NCI-H524 treated with DMSO at 0.1 percent for 48 hours (cell line): ENCODE measurements around the gene DCP1A.
"Not testable (repeated sequence)": the region's sequence is repeated elsewhere in the genome, so short reads cannot be mapped to it uniquely, and the experiment has no call there.

Experiments
- DNase-seq: peaks from one replicate; lab custom pipeline; 2025; lab: John Stamatoyannopoulos, UW

Gene DCP1A

DNA sequence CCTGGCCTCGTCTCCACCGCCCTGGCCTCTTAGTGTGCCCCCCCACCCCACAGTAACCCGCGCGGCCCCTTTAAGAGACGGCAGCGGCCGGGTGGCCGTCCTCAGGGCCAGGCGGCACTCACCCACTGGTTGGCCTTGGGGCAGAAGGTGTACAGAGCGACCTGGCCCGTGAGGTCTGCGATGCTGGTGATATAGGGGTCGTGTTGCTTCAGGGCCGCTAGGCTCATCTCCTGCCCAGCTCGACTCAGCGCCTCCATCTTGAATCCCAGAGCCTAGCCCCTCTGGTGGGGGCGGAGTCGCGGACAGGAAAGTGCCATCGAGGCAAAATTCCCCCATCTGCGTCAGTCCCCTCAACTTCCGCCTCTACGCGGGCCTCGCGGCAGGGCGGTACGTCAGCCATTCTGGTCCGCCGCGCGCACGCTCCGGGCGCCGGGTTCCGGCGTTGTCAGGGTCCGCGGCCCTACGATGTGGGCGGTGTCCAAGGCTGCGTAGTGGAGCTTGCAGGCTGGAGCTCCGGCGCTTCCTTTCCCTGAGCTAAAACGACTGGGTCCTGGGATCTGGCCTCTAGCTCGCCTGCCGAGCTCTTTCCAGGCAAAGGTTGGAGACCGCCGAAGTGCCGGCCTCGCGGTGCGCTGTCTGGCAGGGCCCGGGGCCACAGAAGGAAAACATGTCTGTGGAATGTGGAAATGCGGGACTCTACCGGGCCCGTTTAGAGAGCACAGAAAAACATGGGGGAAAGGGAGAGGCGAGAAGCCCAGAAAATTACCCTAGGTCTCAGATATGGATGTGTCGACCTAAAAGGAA is at the start of gene DCP1A:
Gene DCP1A, minus strand, starts transcription at position 283 of the 804 bp plus-strand sequence. Its CDS starts 26 bp downstream, at position 257.
- peak; percentile 59 for DNase-seq

DNA sequence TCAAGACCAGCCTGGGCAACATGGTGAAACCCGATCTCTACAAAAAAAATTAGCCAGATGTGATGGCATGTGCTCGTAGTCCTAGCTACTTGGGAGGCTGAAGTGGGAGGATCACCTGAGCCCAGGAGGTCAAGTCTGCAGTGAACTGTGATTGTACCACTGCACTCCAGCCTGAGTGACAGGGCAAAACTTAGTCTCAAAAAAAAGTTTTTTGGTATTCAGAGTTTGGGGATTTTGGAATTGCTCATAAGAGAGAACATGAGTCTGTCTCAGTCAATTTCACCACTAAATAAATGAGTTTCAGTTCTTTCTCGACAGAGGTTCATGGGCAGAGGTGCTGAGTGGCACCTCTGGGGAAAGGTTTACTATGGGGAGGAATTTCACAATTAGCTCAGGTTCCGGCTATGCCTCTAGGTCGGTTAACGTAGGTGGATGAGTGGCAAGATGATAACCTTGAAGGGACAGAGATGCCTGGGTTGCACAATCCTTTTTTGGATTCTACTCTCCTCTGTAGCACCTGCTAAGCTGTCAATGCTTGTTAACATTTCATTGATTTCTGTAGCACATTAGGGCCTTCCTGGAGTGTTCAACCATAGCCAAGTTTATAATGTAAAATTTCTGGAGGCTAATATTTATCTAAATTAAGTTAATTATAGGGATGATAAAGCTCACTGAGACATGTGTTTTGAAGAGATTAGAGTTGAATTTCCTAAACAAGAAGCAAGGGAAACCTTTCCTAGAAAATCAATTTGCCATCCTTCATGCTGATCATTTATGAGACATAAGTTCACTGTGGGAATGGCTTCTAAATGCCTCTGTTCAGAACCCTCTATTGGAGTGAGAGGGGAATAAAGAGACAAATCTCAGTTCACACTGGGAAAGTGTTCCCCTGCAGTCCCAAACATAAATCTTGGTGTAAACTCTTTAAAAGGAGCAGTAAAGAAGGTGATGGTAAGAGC is 37.4 kb upstream of the DCP1A start:
- no peak for DNase-seq

DNA sequence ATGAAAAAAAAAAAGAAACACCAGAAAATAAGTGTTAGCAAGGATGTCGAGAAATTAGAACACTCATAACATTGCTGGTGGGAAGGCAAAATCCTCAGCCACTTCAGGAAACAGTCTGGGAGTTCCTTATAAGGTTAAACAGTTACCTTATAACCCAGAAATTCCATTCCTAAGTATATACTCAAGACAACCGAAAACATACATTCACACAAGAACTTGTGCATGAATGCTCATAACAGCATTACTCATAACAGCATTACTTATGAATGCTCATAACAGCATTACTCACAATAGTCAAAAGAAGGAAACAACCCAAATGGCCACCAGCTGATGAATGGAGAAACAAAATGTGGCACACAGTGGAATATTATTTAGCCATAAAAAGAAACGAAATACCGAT is 34.8 kb upstream of the DCP1A start:
- no peak for DNase-seq

DNA sequence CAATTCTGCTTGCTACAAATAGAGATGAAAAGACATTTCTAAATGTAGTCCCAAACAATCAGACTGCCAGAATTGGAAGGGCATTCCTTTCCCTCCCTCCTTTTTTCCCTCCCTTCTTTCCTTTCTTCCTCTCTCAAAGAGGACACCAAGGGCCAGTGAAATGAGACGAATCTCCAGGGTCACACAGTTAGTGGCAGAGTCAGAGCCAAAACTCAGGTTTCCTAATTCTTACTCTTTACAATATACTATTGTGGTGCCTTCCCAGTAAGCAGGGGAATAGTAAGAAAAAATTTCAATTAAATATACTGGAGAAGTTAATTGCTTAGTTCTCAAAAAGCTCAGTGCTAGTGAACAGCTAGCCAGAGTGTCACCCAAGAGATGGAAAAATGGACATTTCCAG is 33.0 kb upstream of the DCP1A start:
- no peak for DNase-seq

DNA sequence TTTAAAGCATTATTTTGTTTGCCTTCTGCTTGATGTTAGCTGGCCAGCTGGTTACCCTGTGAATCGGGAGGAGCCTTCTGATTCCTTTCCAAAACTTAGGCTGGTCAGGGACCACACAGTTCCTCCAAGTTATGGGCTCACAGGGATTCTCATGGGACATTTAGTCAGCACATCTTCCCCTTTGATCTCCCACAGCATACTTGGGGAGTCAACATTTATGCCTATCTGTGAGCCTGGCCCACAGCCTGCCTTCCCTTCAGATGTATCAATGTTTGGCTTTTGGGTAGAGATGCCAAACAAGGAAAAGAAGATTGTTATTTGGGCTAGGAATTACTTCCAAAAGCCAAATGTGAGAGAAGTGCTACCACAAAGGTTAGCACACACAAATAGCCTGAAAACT is 32.6 kb upstream of the DCP1A start:
- DNase-seq, result no peak

DNA sequence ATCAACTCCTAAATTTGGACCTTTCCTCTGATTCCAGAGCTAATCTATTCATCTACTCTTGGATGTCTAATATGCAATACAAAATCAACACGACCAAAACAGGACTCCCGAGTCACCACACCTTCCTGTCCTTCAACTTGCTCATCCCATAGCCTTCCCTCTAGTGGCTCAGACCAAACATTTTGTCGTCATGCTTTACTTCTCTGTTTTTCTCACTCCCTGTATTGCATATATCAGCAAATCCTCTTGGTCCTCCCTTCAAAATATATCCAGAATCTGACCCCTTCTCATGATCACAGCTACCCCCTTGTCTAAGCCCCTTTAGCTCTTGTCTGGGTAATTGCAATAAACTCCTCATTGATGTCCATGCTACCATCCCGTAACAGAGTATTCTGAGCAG is 30.5 kb upstream of the DCP1A start:
- DNase-seq, result no peak

DNA sequence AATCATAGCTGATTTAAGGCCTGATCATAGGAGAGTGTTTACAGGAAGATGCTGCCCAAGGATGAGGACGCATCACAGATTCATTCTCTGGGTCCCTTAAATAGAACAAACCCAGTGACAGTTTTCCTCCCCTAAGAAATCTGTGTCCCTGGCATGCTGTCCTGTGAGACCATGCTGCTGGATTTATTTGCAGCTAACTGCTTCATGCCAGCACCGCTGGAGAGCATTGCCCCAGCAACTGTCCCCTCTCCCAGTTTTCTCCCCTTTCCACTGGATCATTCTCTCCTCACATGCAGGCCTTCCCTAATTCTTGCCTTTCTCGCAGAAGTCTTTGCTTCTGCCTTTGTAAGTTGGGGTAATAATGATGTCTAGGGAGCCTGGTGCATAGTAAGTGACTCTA is 29.3 kb upstream of the DCP1A start:
- DNase-seq, result no peak

DNA sequence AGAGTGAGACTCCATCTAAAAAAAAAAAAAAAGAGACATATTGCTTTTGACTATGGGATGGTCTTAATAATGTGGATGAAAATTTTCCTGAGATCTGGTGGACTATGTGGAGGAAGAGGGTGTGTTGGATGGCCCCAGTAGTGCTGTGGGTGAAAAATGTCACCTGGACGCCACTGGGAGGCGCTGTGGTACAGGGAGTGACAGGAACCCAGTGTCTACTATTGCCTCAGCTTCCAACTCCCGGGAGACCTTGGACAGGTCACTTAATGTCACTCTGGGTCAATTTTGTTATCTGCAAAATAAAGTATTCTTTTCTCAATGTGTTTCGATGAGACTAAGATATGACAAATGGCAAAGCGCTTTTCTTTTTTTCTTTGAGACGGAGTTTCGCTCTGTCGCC is 27.7 kb upstream of the DCP1A start:
- DNase-seq, result no peak

DNA sequence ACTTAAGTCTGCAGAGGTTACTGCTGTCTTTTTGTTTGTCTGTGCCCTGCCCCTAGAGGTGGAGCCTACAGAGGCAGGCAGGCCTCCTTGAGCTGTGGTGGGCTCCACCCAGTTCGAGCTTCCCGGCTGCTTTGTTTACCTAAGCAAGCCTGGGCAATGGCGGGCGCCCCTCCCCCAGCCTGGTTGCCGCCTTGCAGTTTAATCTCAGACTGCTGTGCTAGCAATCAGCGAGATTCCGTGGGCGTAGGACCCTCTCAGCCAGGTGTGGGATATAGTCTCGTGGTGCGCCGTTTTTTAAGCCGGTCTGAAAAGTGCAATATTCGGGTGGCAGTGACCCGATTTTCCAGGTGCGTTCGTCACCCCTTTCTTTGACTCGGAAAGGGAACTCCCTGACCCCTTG is 23.4 kb upstream of the DCP1A start:
- not testable (repeated sequence) for DNase-seq

DNA sequence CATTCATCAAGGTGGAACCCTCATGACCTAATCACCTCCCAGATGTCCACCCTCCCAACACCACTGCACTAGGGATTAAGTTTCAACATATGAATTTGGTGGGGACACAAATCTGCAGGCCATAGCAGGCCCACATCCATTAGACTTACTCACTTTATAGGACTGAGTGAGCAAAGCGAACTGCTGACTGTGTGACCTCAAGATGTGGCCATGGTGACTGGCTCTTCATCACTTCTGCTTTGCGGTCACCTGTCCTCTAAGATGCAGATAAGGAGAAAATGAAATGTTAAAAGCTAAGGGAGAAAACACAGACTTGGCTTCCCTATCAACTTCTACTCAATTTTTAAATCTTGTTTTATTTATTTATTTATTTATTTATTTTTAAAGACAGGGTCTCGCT is 14.5 kb upstream of the DCP1A start:
- DNase-seq, result no peak

DNA sequence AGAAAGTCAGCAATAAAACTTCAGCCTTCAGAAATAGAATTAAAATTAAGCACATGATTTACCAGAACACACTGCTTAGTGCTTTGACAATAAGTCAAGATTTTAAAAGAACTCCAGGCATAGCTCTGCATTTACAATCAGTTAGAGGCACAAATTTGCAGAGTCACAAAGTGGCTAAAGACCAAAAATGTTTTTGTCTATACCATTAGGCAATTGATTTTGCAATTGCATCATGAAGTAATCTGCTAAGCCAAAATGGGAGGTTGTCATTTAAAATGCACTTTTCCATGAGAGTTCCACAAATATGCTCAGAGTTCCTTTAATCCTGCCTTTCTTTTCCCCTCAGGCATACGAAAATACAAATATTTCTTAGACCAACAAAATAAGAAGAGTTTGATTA is 10.1 kb upstream of the DCP1A start:
- no peak for DNase-seq

DNA sequence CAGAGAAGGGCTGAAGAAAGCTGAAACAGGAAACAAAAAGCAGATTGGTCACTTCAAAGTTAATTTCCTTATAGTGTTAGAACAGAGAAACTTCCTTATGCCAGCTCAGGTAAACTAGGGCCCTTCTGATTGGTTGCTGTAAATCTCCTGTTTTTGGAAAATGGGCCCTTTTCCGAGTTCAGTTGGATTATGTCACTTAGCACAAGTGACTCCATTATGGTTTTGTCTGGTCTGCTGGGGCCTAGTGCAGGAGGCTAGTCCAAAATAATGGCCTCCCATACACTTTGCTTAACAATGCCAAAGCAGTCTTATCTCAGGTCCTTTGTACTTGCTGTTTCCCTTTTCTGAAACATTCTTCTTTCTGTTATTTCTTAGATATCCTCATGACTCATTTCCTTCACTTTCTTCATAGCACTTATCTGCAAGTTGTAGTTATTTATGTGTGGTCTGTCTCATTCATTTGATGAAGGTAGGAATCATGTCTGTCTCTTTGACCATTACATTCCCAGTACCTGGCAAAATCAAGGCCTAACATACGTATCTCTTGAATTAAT is 7.7 kb upstream of the DCP1A start:
- no peak for DNase-seq

DNA sequence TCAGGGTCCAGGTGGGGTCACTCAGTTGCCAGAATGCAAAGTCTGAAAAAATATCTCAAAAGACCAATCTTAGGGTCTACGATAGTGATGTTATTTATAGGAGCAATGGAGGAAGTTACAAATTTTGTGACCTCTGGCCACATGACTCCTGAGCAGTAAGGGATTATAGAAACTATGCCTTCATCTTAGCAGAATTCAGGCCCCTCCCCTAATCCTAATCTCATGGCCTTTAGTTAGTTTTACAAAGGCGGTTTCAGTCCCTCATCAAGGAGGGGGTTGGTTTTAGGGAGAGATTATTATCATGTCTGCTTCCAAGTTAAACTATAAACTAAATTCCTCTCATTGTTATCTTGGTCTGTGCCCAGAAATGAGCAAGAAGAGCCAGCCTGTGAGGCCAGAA is 5.9 kb upstream of the DCP1A start:
- DNase-seq, result no peak

DNA sequence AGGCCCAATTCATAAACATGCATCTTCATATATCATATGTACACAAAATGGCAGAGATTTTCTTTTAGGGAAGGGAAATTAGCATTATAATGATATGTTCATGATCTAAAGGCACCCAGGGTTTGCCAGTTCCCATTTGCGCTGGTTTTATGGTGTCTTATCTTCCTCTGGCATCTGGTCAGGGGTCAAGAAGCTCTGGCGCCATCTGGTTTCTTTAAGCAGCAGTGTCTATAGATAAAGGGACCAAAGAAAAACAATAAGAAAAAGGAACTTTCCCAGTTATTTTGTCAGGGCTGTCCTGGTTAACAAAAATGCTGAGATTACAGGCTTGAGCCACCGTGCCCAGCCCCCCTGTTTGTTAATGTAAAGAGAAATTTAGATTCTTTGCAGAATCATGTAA is 3.3 kb upstream of the DCP1A start:
- DNase-seq, result peak; percentile 32

DNA sequence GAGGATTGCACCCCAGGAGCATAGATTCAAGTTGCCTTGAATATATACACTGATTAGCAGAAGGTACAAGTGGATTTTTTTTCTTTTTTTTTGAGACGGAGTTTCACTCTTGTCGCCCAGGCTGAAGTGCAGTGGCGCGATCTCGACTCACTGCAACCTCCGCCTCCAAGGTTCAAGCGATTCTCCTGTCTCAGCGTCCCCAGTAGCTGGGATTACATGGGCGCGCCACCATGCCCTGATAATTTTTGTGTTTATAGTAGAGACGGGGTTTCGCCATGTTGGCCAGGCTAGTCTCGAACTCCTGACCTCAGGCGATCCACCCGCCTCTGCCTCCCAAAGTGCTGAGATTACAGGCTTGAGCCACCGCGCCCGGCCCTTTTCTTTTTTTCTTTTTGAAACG is 775 bp upstream of the DCP1A start:
- DNase-seq, result not testable (repeated sequence)

DNA sequence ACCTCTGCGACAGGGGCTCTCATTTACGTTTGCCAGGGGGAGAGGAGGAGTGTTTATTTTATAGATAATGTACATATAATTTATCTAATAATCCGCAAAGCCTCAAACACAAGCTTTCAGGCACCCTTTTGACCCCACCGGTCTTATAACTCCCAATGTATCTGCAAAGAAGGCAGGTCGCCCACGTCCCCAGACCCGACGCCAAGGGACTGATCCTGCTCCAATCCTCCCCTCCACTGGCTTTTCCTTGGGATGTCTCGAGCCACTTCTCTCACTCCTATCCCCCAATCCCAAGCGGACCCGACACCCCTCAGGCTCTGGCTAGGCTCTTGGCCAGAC is 452 bp downstream of the DCP1A start:
- DNase-seq, result no peak

DNA sequence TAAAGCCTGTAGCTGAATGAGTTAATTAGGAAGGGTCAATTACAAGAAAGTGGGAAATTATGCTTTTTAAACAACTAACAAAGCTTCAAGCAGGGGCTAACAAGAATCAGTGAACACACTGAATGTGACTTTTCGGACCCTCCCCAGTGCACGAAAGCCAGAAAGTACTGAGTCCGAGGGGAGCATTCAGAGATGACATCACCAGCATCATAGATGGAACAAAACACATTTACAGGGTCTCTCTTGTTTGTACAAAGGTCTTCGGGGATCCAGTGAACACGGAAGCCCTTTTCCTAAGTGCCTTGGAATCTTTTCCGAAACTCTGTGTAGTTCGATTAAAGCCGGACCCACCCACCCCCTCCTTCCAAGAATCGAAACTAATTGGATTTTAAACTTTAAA is 829 bp downstream of the DCP1A start:
- no peak for DNase-seq

DNA sequence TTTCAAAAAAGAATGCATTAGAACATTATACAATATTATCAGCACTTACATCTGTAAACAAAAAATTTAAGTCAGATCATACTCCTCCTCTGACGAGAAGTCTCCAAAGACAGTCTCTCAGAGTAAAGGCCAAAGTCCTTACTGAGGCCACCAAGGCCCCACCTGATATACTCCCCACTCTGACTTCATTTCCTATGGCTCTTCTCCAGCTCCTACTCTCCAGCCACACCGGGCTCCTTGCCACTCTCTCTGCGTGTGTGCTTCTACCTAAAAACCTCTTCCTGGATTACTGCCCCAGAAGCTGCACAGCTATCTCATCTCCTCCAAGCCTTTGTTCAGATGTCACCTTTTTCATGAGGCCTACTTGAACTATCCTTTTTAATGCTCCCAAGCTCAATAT is 5.0 kb downstream of the DCP1A start:
- DNase-seq, result no peak

DNA sequence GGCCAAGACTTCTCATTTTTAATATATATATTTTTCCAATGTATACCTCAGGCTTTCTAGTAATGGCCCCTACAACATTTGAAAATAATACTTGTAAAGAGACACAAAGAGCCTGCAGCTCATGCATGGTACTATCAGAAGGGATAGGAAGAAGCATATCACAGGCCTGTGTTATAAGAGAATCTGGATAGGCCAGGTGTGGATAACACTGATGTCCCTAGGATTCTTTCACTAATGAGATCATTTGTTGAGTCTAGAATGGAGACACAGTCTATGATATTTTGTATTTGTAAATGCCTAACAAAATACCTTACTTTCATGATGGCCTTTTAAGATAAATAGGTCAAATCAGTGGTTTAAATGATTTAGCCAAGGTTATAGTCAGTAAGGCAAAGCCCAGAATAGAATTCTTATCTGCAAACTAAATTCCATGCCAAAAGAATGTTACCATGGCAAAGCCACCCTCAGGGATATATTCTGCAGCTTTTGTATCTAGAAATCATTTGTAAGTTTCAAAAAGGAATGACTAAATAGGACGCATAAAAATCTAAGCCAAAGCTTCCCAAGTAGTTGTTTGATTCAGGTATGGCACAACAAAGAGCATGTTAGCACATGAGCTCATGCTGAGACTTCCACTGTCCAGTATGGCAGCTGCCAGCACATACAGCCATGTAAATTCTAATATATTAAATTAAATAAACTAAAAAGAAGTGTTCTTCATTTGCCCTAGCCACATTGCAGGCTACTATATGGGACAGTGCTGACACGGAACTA is 10.0 kb downstream of the DCP1A start:
- no peak for DNase-seq

DNA sequence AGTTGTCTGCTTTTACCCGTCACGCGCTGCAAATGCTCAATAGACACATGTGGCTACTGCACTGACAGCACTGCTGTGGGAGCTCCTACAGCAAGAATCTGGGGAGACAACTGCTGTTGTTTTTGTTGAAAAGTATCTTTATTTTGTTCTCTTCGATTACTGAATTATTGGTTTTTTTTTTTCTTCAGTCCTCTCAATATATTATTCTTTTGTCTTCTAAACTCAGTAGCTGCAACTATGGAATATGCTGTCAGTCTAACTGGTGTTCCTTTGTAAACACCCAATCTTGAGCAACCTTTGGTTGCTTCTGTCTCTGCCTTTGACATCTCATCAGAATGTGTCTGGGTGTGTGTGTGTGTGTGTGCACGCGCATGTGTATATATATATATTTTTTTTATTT is 12.6 kb downstream of the DCP1A start:
- DNase-seq, result no peak

DNA sequence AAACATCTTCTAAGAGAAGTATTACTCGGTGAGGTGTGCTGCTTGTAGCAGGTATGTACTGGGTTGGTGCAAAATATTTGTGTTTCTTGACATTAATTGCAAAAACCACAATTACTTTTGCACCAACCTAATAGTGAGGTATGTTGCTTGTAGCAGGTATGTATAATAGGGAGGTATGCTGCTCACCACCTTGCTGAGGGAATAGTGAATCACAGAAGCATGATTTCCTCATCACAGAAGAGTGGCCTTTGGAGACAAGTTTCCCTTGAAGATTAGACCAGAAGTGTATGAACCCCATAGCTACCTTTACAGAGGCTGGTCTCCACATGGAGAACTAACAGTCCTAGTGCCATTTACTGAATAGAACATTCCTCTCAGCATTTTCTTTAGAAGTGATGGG is 15.5 kb downstream of the DCP1A start:
- no peak for DNase-seq

DNA sequence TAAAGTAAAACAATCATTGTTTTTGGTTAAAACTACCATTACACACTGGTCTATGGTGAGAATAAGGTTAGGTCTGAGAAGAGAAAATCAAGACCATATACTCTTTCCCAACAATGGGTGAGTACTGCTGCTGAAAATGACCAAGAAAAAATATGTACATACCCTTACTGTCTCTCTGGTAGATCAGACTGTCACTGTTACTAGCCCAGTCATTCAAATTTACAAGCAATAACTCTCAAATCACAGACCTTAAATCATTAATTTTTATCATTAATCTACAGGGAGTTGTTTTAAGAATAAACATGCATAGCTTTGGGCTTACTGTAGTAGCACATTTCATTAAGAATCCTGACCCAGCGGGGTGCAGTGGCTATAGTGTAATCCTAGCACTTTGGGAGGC is 17.4 kb downstream of the DCP1A start:
- no peak for DNase-seq
